GM12891 (cell line): Measurements from ENCODE around the gene ANTXR2.

ENCODE experiments used
- DNase-seq: peaks from one replicate; pipeline ENCODE4 v3.0.0; 2011; ENCODE audit warnings: low spot score; ENCODE audit not compliant: insufficient read length
- FAIRE-seq: peaks from 2 replicates; lab custom pipeline; 2011; peaks lifted over from hg19 to GRCh38; lab: Jason Lieb, UNC
- PAX5 ChIP-seq: IDR thresholded peaks from 2 replicates; pipeline ENCODE4 v1.6.1; 2011; ENCODE audit warnings: low read length, moderate library complexity, mild to moderate bottlenecking; ENCODE audit not compliant: insufficient read depth, severe bottlenecking
- POLR2A ChIP-seq: IDR thresholded peaks from 2 replicates; pipeline ENCODE4 v1.6.1; 2011; ENCODE audit warnings: low read depth, low read length, control low read depth
- POLR2AphosphoS5 ChIP-seq: IDR thresholded peaks from 2 replicates; pipeline ENCODE4 v1.6.1; 2011; ENCODE audit warnings: low read depth, low read length, control low read depth
- POU2F2 ChIP-seq: IDR thresholded peaks from 2 replicates; pipeline ENCODE4 v1.6.1; 2011; ENCODE audit warnings: low read depth, mild to moderate bottlenecking, control low read depth, low read length, moderate library complexity
- SPI1 ChIP-seq: IDR thresholded peaks from 2 replicates; pipeline ENCODE4 v1.6.1; 2011; ENCODE audit warnings: low read depth, low read length, control low read depth
- TAF1 ChIP-seq: IDR thresholded peaks from 2 replicates; pipeline ENCODE4 v1.6.1; 2011; ENCODE audit warnings: low read depth, low read length, control low read depth

The ANTXR2 gene

GRCh38 chr4:80035336-80035735 is 37.7 kb downstream of the ANTXR2 start:
- FAIRE-seq (no peak), DNase-seq (no peak)

GRCh38 chr4:80033581-80033980 is 39.4 kb downstream of the ANTXR2 start:
- DNase-seq (no peak), FAIRE-seq (no peak)
- no peak for TF ChIP-seq TAF1

More at GRCh38 chr4:80035336-80035735, 37.7 kb downstream of the ANTXR2 start:
- TF ChIP-seq POU2F2 (no peak), SPI1 (no peak), TAF1 (no peak), POLR2A (no peak), PAX5 (no peak), POLR2AphosphoS5 (no peak)

GRCh38 chr4:80029364-80029763 is 43.7 kb downstream of the ANTXR2 start:
- no peak for FAIRE-seq
- TF ChIP-seq TAF1, result no peak
- no peak for TF ChIP-seq PAX5
- no peak for TF ChIP-seq POLR2AphosphoS5
- TF ChIP-seq POU2F2, result no peak
- no peak for TF ChIP-seq SPI1
- no peak for TF ChIP-seq POLR2A

GRCh38 chr4:80027611-80028010 is 45.4 kb downstream of the ANTXR2 start:
- no peak for TF ChIP-seq POU2F2
- no peak for TF ChIP-seq TAF1
- no peak for TF ChIP-seq SPI1
- no peak for TF ChIP-seq PAX5
- no peak for TF ChIP-seq POLR2A
- TF ChIP-seq POLR2AphosphoS5, result no peak
- DNase-seq (no peak), FAIRE-seq (no peak)

More at GRCh38 chr4:80029364-80029763, 43.7 kb downstream of the ANTXR2 start:
- no peak for DNase-seq

- DNase-seq, result no peak
- no peak for TF ChIP-seq POU2F2
- no peak for TF ChIP-seq POLR2AphosphoS5
- TF ChIP-seq TAF1, result no peak
- TF ChIP-seq PAX5, result no peak
- no peak for TF ChIP-seq POLR2A
- TF ChIP-seq SPI1, result no peak
- no peak for FAIRE-seq
These were observed 46.9 kb downstream of the ANTXR2 start for GRCh38 chr4:80026100-80026499.

- DNase-seq, result no peak
- no peak for FAIRE-seq
- TF ChIP-seq POLR2A (no peak), SPI1 (no peak), POLR2AphosphoS5 (no peak), PAX5 (no peak), TAF1 (no peak), POU2F2 (no peak)
These were observed 48.7 kb downstream of the ANTXR2 start for GRCh38 chr4:80024335-80024734.

- no peak for TF ChIP-seq PAX5
- no peak for TF ChIP-seq POLR2AphosphoS5
- TF ChIP-seq TAF1, result no peak
- TF ChIP-seq POU2F2, result no peak
- TF ChIP-seq POLR2A, result no peak
- TF ChIP-seq SPI1, result no peak
- FAIRE-seq, result no peak
- DNase-seq, result no peak
These were observed 50.7 kb downstream of the ANTXR2 start for GRCh38 chr4:80022282-80022681.

GRCh38 chr4:80017125-80017854 is 55.7 kb downstream of the ANTXR2 start:
- no peak for TF ChIP-seq PAX5
- no peak for TF ChIP-seq POLR2A
- TF ChIP-seq TAF1, result no peak
- no peak for TF ChIP-seq SPI1
- no peak for TF ChIP-seq POU2F2
- no peak for TF ChIP-seq POLR2AphosphoS5
- DNase-seq, result no peak
- no peak for FAIRE-seq

- no peak for DNase-seq
- no peak for FAIRE-seq
- TF ChIP-seq POLR2AphosphoS5 (no peak), POLR2A (no peak), POU2F2 (no peak), TAF1 (no peak), SPI1 (no peak), PAX5 (no peak)
These were observed 56.5 kb downstream of the ANTXR2 start for GRCh38 chr4:80016506-80016905.

GRCh38 chr4:80015407-80016189 is 57.4 kb downstream of the ANTXR2 start:
- FAIRE-seq (no peak), DNase-seq (no peak)
- TF ChIP-seq POLR2AphosphoS5 (no peak), POLR2A (no peak), SPI1 (no peak), PAX5 (no peak), POU2F2 (no peak), TAF1 (no peak)
